IMR-90 (cell line): ENCODE measurements around the gene EMP1. TPM values are rescaled to one million over a fixed set of nuclear protein-coding genes. Genes with fewer than 3 reads are reported as not detected.

ENCODE experiments used
- ATAC-seq: fragments of 200-7000 bp; cut with Tn5 transposase; 2 replicates; pipeline ENCODE4 v1.9.1; 2020; ENCODE audit warnings: low read depth, mild to moderate bottlenecking, moderate library complexity
- BruUV-seq: library from RNA; stranded (reverse); fragments of 400-500 nt; replicated peaks from 2 replicates; lab custom pipeline; 2021; lab: Mats Ljungman, UMichigan
- CTCF ChIA-PET: fragments of 300-600 bp; formaldehyde crosslinking; extraction: SDS; loops from one replicate; lab custom pipeline; 2021; ENCODE audit warnings: antibody characterized with exemption; lab: Yijun Ruan, JAX
- POLR2A ChIA-PET: fragments of 300-600 bp; sonication (Branson Sonifier 250); formaldehyde crosslinking; loops from one replicate; lab custom pipeline; 2022; ENCODE audit warnings: antibody characterized with exemption; ENCODE audit not compliant: unreplicated experiment; lab: Charles Lee
- DNase-seq: peaks from one replicate; pipeline ENCODE4 v3.0.0; 2013
- H2AFZ ChIP-seq: replicated peaks from 2 replicates; pipeline ENCODE3; 2013; ENCODE audit warnings: low read length, mild to moderate bottlenecking; ENCODE audit not compliant: poor library complexity
- H2AK5ac ChIP-seq: 2 replicates; pipeline ENCODE4 v1.6.1; 2013; ENCODE audit warnings: low read depth, low read length, inconsistent platforms
- H2AK9ac ChIP-seq: replicated peaks from 2 replicates; pipeline ENCODE3; 2013; ENCODE audit warnings: mild to moderate bottlenecking, low read depth, low read length, moderate library complexity; ENCODE audit not compliant: poor library complexity
- H2BK120ac ChIP-seq: 2 replicates; pipeline ENCODE4 v1.6.1; 2013; ENCODE audit warnings: low read depth, low read length, inconsistent platforms
- H2BK15ac ChIP-seq: 3 replicates; pipeline ENCODE4 v1.6.1; 2013; ENCODE audit warnings: low read depth, low read length, inconsistent platforms
- H2BK20ac ChIP-seq: 2 replicates; pipeline ENCODE4 v1.6.1; 2013; ENCODE audit warnings: low read depth, mild to moderate bottlenecking, inconsistent platforms, low read length, moderate library complexity
- H2BK5ac ChIP-seq: 2 replicates; pipeline ENCODE4 v1.6.1; 2013; ENCODE audit warnings: mild to moderate bottlenecking, low read depth, low read length, inconsistent platforms; ENCODE audit not compliant: poor library complexity, severe bottlenecking
- H3K14ac ChIP-seq: replicated peaks from 2 replicates; pipeline ENCODE4 v1.6.1; 2013; ENCODE audit warnings: low read depth, low read length, inconsistent platforms
- H3K18ac ChIP-seq: 2 replicates; pipeline ENCODE4 v1.6.1; 2013; ENCODE audit warnings: low read depth, low read length, control low read depth
- H3K23ac ChIP-seq: 2 replicates; pipeline ENCODE4 v1.6.1; 2013; ENCODE audit warnings: low read depth, low read length, inconsistent platforms
- H3K27ac ChIP-seq: 2 replicates; pipeline ENCODE4 v1.5.1; 2013; ENCODE audit warnings: mild to moderate bottlenecking, control low read depth, low read length; ENCODE audit not compliant: insufficient read depth
- H3K27me3 ChIP-seq: 2 replicates; pipeline ENCODE4 v1.6.1; 2013; ENCODE audit warnings: low read length; ENCODE audit not compliant: control insufficient read depth, insufficient read depth
- H3K36me3 ChIP-seq: 2 replicates; pipeline ENCODE4 v1.6.1; 2013; ENCODE audit warnings: low read length, mixed read lengths; ENCODE audit not compliant: control insufficient read depth, insufficient read depth
- H3K4ac ChIP-seq: 2 replicates; pipeline ENCODE4 v1.6.1; 2013; ENCODE audit warnings: low read depth, low read length, inconsistent platforms
- H3K4me1 ChIP-seq: 2 replicates; pipeline ENCODE4 v1.6.1; 2013; ENCODE audit warnings: low read length, mixed read lengths; ENCODE audit not compliant: control insufficient read depth, insufficient read depth
- H3K4me2 ChIP-seq: 2 replicates; pipeline ENCODE4 v1.6.1; 2013; ENCODE audit warnings: low read depth, mild to moderate bottlenecking, control low read depth, low read length, moderate library complexity
- H3K4me3 ChIP-seq: 2 replicates; pipeline ENCODE4 v1.5.1; 2013; ENCODE audit warnings: low read depth, mild to moderate bottlenecking, control low read depth, low read length, moderate library complexity; ENCODE audit not compliant: insufficient read depth
- H3K56ac ChIP-seq: 2 replicates; pipeline ENCODE4 v1.6.1; 2013; ENCODE audit warnings: low read length, inconsistent platforms; ENCODE audit not compliant: insufficient read depth; ENCODE audit errors: extremely low read depth
- H3K79me1 ChIP-seq, 2 experiments: 2 replicates each; pipeline ENCODE4 v1.6.1; 2013; ENCODE audit warnings: low read length in 2 of 2, inconsistent platforms in 1 of 2, low read depth in 1 of 2
- H3K9ac ChIP-seq: 2 replicates; pipeline ENCODE4 v1.6.1; 2013; ENCODE audit warnings: low read depth, low read length, control low read depth
- H3K9me1 ChIP-seq: 2 replicates; pipeline ENCODE4 v1.6.1; 2013; ENCODE audit warnings: low read length, inconsistent platforms; ENCODE audit not compliant: insufficient read depth
- H3K9me3 ChIP-seq: 2 replicates; pipeline ENCODE4 v1.6.1; 2013; ENCODE audit warnings: low read length; ENCODE audit not compliant: control insufficient read depth, insufficient read depth
- H4K20me1 ChIP-seq: 2 replicates; pipeline ENCODE4 v1.6.1; 2013; ENCODE audit warnings: low read length, inconsistent platforms; ENCODE audit not compliant: insufficient read depth
- H4K5ac ChIP-seq: 2 replicates; pipeline ENCODE4 v1.6.1; 2013; ENCODE audit warnings: mild to moderate bottlenecking, low read depth, low read length, control low read depth
- H4K8ac ChIP-seq, 2 experiments: 2 replicates each; pipeline ENCODE4 v1.6.1; 2013; ENCODE audit warnings: low read depth in 2 of 2, low read length in 2 of 2, control low read depth in 1 of 2, inconsistent platforms in 1 of 2
- H4K91ac ChIP-seq: 2 replicates; pipeline ENCODE4 v1.6.1; 2013; ENCODE audit warnings: low read depth, low read length, inconsistent platforms; ENCODE audit not compliant: insufficient read depth
- BHLHE40 ChIP-seq: fragments of 150-350 bp; IDR thresholded peaks from 2 replicates; pipeline ENCODE4 v1.6.1; 2016; ENCODE audit warnings: mild to moderate bottlenecking, low read depth, low read length
- CEBPB ChIP-seq: IDR thresholded peaks from 2 replicates; pipeline ENCODE4 v1.6.1; 2012; ENCODE audit warnings: low read depth, low read length, improper control_type of control experiment
- CTCF ChIP-seq: conservative IDR thresholded peaks from 2 replicates; pipeline ENCODE4 v1.5.1; 2012; ENCODE audit warnings: mild to moderate bottlenecking, low read depth, low read length, improper control_type of control experiment
- MAZ ChIP-seq: IDR thresholded peaks from 2 replicates; pipeline ENCODE4 v1.6.1; 2012; ENCODE audit warnings: low read depth, mild to moderate bottlenecking, low read length, improper control_type of control experiment, moderate library complexity, borderline replicate concordance
- POLR2A ChIP-seq: IDR thresholded peaks from 2 replicates; pipeline ENCODE4 v1.6.1; 2012; ENCODE audit warnings: mild to moderate bottlenecking, low read depth, low read length
- WGBS, 2 experiments: methylation state at CpG; one replicate each; pipeline versions ENCODE4 v1.1.5 to v1.1.7; 2013; ENCODE audit warnings: missing lambda C conversion rate in 2 of 2; ENCODE audit not compliant: insufficient read length in 1 of 2; ENCODE audit errors: extremely low coverage in 2 of 2; 5-methylcytosine and 5-hydroxymethylcytosine counted together
- dilution Hi-C: fragments of 300-500 bp; cut with HindIII; formaldehyde crosslinking; loops from one replicate; pipeline ENCODE4 v1.14.3; 2018; ENCODE audit warnings: low sequenced_read_pairs; ENCODE audit not compliant: unreplicated experiment
- in situ Hi-C: fragments of 300-500 bp; cut with MboI; formaldehyde crosslinking; loops from 3 replicates; pipeline ENCODE4 v1.14.3; 2019; ENCODE audit warnings: low sequenced_read_pairs, inconsistent platforms, mixed read lengths
- intact Hi-C: fragments of 100-400 bp; cut with micrococcal nuclease; formaldehyde crosslinking; loops from 2 replicates; pipeline ENCODE4 v1.10.0; 2022
- polyA plus RNA-seq, 3 experiments: library from polyadenylated mRNA; depleted of rRNA; stranded (reverse); fragments of >200 nt; gene quantifications; 2 replicates each; pipeline ENCODE4 v1.2.3, GENCODE V29; 2012; ENCODE audit warnings: low replicate concordance in 1 of 3
- total RNA-seq: library from RNA; depleted of rRNA; stranded (reverse); fragments of >200 nt; gene quantifications from 2 replicates; pipeline ENCODE4 v1.2.3, GENCODE V29; 2012

EMP1 gene
- total and polyA plus RNA-seq, 2 of the 4 experiments (the other 2 are of a cell fraction) = 137 to 201 TPM

GRCh38 chr12:13170892-13171490 lies 25.5 kb upstream of the EMP1 start:
- Histone ChIP-seq H2AK5ac (peak overlapping the region; percentile 20; the same call in 1 of the 2 replicates), H3K23ac (peak overlapping the region; percentile 49; the same call in 1 of the 2 replicates), H3K36me3 (no peaks in the 10 kb centered on the region), H2AK9ac (no peak overlapping the region), H3K14ac (peak overlapping the region; percentile 79), H3K4me1 (peaks cover 23% of the 10 kb centered on the region), H2BK15ac (peak overlapping the region; percentile 47; the same call in 1 of the 3 replicates), H2AFZ (peak overlapping the region; percentile 11), H3K27ac (no peak overlapping the region), H4K20me1 (no peaks in the 10 kb centered on the region), H3K79me1 (peaks cover 0 to 15% of the 10 kb centered on the region in 2 experiments; a peak in 1 of 4 replicates), H3K4me3 (no peak overlapping the region), H3K4ac (peak overlapping the region; percentile 93), H3K18ac (peak overlapping the region; percentile 55), H3K56ac (no peak overlapping the region), H2BK20ac (peak overlapping the region; percentile 89), H3K27me3 (no peaks in the 10 kb centered on the region), H2BK120ac (peak overlapping the region; percentile 91), H4K8ac (peak overlapping the region in 1 of 2 experiments; percentile 44; a peak in 2 of 4 replicates), H3K4me2 (no peak overlapping the region), H3K9me3 (peaks cover 2% of the 10 kb centered on the region; the same call in 1 of the 2 replicates), H4K91ac (0 out of 2 replicates have a peak overlapping the region, but pooled peaks have one; percentile 60), H4K5ac (peak overlapping the region; percentile 69), H3K9ac (no peak overlapping the region), H2BK5ac (peak overlapping the region; percentile 32), H3K9me1 (peaks cover 22% of the 10 kb centered on the region)
- BruUV-seq = no TSS peak
- WGBS, 2 experiments = no CpG with 5 or more reads among the region's 4 CpGs
- intact Hi-C loops (no loop called here), dilution Hi-C loops (no loop called here), in situ Hi-C loops (no loop called here)
- TF ChIP-seq POLR2A (no peak), MAZ (no peak), CTCF (no peak), CEBPB (no peak), BHLHE40 (no peak)
- ATAC-seq = no peak
- DNase-seq = peak; percentile 36
- ChIA-PET CTCF (no interaction called here), POLR2A (no interaction called here)
